Endometrial microvascular endothelial cells (primary cell): ENCODE results near the gene FETUB. TPM values are rescaled to one million over a fixed set of nuclear protein-coding genes. Genes with fewer than 3 reads are reported as not detected.

Source experiments
- in situ Hi-C: cut with HindIII; loops from 2 replicates; pipeline ENCODE4 v1.10.0; 2017; ENCODE audit warnings: low sequenced_read_pairs, low pct_unique_long_range_greater_than_20kb; ENCODE audit errors: inconsistent ontology term
- total RNA-seq: library from RNA; depleted of rRNA; stranded (reverse); fragments of >200 nt; gene quantifications from one replicate; pipeline ENCODE4 v1.2.3, GENCODE V29; 2015; ENCODE audit errors: inconsistent ontology term

FETUB gene
- total RNA-seq, 1 donor from 2014 or later: not detected

GRCh38 chr3:186612721-186613636 is 27.2 kb upstream of the FETUB start, which contains the start of gene AHSG:
Gene AHSG, plus strand, starts transcription at chr3:186613060. Its CDS starts 82 bp downstream, at chr3:186613142.
- in situ Hi-C loops: no loop called here

GRCh38 chr3:186613637-186614265 is 26.4 kb upstream of the FETUB start:
- in situ Hi-C loops: no loop called here

GRCh38 chr3:186614266-186614596 is 26.0 kb upstream of the FETUB start:
- in situ Hi-C loops: no loop called here

DNA sequence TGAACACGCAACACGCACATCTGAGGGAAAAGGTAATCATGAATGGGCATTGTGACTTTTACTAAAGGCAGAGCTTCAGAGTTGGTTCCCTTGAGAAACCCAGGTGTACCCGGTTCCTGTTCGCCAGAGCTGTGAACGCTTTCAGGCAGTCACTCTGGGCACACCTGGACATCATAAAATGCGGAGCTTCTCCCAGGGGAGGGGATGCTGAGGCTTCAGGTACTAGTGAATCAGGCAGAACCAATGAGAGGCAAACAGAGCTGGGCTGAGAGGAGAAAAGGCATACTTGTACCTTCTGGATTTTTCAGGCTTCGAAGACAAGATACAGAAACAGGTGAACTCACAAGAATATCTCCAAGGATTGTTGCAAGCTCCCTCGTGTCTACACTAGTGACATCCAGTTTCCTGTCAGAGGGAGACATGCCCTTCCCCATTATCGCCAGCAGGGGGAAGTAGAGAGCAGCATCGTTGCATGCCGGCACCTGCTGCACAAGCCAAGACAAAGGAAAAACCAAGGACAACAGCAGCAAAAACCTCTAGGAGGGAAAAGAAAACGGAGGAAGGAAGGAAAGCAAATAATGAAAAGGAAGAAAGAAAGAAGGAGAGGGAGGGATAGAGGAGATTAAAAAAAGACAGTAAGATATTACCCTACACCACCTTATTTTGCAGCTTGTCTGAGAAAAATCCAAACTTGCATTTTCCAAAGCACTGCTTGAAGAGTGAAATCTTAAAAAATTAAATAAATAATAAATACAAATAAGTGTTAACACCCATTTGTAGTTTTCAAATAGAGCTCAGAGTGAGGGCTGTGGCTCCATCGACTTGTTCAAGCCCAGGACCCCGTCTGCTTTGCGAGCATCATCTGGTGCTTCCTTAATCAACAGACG is 25.4 kb upstream of the FETUB start:
- in situ Hi-C loops: no loop called here

DNA sequence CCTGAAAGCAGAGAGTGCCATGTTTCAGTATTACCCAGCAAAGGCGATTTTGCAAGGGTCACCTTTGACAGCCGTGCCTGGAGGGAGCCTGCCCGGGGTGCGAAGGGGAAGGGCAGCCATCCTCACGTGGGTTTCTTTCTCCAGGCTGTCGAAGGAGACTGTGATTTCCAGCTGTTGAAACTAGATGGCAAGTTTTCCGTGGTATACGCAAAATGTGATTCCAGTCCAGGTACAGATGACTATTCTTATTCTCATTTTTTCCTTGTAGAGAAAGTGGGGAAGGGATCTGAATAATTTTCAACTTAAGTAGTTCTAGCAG is 23.9 kb upstream of the FETUB start:
- in situ Hi-C loops: no loop called here

DNA sequence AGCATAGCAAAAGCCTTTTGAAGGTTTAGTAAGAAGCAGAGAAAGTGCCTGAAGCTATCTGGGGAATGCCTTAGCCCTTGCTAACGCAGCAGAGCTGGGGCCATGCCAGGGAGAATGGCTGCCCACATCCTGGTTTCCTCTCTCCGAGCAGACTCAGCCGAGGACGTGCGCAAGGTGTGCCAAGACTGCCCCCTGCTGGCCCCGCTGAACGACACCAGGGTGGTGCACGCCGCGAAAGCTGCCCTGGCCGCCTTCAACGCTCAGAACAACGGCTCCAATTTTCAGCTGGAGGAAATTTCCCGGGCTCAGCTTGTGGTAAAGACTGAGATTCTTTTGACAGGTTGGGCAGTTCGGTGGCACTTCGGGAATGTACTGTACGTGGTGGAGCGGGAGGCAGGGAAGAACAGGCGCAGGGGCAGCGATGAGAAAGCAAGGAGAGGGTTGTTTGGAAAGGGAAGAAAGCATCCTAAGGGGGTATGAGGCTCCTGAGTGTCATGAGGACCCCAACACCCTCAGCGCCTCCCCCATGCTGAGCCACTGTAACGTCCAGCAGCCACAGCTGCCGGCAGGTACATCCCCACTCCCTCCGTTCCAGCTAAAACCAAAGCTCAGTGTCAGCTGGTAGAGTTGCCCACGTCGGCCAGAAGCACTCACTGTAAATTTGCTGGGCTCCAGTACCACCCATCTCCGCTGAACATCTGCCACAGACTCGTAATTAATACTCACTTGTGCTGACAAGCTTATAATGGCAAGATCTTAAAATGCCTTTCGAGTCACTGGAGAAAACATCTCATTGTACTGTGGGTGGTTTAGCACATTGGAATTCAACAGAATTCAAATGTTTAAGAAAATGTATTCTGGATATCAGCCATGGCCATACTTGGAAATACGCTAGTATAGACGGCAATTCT is 22.9 kb upstream of the FETUB start:
- in situ Hi-C loops: no loop called here

- in situ Hi-C loops: no loop called here
Measured at GRCh38 chr3:186618318-186618938, 21.8 kb upstream of the FETUB start.

DNA sequence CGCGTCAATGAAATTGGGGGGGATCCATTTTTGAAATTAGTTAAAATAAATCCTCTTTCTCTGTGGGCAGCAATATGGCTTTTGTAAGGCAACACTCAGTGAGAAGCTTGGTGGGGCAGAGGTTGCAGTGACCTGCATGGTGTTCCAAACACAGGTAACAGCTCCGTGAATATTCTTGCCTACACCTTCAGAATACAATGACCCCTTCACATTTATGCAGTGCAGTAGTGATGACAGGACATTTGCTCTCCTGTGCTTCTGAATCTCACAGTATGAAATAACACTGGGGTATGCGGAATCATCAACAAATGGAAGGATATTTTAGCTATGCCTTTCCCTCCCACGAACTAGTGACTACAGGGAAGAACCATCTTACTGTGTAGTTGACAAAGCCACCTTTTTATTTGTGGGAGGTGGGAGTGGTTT is 20.4 kb upstream of the FETUB start:
- in situ Hi-C loops: no loop called here

DNA sequence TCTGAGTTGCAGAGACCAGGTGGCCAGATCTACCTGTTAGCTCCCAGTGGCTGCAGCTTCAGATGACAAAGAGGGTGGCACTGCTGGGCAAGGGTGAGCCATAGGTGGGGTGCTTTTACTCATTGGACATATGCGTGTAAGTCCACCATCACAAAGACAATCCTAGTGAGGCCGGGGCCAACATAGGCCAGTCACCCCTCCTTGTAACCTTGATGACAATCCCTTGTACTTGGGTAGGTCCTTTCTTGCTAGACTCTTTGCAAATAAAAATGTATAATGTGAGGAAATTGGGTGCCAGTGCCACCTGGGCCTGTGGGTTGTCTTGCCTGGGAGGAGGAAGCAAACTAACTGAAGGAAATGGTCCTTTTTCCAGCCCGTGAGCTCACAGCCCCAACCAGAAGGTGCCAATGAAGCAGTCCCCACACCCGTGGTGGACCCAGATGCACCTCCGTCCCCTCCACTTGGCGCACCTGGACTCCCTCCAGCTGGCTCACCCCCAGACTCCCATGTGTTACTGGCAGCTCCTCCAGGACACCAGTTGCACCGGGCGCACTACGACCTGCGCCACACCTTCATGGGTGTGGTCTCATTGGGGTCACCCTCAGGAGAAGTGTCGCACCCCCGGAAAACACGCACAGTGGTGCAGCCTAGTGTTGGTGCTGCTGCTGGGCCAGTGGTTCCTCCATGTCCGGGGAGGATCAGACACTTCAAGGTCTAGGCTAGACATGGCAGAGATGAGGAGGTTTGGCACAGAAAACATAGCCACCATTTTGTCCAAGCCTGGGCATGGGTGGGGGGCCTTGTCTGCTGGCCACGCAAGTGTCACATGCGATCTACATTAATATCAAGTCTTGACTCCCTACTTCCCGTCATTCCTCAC is 19.7 kb upstream of the FETUB start:
- in situ Hi-C loops: no loop called here

DNA sequence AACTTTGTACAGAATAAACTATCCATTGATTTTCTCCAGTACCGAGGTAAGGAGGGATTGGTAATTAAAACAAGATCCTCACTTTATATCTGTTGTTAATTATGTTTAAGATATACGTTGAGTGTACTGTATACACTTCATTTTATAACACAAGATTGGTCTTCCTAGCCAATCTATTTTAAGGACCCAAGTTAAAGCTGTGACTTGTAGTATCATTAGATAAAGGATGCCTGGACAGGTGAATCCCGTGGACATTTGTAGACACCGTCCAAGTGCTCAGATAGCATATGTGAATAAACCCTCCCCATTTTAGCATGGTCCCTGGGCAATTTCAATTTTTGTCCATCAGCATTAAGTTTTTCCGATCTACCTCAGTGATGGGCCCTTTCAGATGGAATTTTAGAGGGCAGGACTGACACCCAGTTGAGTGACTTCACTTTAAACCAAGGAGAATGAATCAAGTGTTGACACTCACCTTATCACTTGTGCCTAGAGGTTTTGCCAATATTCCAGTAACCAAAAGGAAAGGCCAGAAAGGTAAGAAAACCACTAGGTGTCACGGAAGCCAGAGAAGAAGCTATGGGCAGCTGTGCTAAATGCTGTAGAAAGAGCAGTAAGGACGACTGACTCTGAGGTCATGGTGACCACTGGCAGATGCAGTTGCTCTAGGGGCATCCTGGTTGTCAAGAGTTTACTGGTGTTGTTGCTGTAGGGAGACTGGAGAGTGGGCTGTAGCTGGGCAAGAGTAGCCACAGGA is 18.1 kb upstream of the FETUB start:
- in situ Hi-C loops: no loop called here

DNA sequence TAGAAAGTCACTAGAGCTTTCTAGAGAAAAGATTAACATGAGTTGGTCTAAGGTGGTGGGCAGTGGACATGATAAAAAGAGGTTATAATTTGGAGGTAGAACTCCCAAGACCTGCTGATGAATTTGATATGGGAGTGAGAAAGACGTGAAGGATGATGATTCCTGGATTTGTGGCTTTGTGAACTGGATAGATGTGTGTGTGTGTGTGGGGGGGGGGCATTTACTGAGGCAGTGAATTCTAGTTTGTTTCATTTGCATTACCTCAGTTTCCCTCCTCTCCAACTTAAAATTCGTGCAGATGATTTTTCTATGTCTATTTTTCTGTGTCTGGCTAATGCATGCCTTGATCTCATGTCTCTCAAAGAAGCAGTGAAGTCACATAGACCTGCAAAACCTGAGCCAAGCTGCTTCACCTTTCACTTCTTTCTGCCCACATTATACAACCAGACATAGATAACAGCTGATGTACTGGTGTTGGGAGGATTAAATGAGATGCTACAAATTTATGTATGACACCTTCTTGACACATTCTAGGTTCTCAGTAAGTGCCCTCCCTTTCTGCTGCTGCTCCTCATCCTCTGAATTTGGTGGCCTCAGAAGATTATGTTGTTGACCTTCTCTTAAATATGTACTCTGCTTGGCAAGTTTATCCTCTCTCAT is 17.4 kb upstream of the FETUB start:
- in situ Hi-C loops: no loop called here

DNA sequence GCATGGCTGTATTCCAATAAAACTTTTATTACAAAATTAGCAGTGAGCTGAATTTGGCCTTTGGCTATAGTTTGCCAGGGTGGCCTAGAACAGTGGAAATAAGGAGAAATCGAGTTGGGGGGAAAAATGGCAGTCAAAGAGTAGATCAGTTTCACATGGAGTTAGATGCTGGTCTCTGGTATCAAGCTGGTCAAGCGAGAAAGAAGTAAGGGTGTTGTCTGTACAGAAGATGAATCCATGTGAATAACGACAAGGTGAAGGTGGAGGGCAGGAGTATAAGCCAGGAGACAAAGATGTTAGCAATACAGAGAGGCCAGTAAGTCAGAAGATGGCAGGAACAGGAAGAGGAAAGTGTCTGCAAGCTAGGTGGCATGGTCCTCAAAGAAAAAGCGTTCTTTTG is 15.6 kb upstream of the FETUB start:
- in situ Hi-C loops: no loop called here

GRCh38 chr3:186625600-186626042 is 14.6 kb upstream of the FETUB start:
- in situ Hi-C loops: no loop called here

DNA sequence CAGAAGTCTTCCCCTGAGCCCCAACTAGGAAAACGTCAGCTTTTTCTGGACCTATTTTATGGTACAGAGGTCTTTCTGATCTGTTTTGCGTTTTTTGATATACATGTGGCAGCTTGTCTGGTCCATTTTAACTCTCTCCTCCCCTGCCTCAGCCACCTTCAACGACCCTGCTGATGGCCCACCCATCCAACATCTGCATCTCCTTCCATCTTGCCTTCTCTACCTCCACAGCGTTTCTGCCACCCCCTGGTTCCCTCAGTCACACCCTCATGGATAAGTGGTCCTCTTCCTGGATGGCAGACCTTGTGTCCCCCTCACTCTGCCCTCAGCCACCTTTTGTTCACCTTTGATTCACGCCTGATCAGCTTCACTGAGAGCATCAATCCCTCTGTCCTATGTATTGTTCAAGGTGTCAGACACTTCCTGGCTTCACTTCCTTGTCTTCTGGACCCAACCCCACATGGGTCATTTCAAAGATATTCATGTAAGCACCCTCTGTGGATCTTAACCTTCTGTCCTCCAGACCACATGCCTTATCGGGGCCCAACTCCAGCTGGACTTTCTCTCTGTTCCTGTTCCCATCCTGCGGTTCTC is 13.8 kb upstream of the FETUB start:
- in situ Hi-C loops: no loop called here

DNA sequence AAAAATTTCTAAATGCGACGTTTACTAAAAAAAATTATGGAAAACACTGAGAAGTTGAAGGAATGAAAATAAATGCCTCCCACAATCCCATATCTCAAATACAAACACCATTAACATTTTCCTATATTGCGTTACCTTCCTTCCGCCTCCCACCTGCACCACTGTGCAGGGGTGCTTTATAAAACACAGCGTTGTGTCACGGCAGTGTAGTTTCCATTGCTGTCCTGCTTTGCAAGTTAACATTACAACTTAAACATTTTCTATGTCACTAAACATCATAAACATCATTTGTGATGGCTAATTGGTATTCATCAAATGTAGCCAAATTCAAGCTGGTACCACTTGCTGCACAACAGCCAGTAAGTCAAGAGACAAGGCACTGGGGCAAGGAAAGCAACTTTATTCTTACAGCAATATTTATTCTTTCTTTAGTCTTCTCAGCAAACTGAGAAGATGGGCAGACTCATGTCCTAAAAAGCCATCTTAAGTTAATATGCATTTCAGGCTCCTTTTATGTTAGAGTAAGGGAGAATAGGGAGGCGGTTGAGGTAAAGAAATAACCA is 12.3 kb upstream of the FETUB start:
- in situ Hi-C loops: no loop called here
